ENCODE results near the gene TCF25.

DNA sequence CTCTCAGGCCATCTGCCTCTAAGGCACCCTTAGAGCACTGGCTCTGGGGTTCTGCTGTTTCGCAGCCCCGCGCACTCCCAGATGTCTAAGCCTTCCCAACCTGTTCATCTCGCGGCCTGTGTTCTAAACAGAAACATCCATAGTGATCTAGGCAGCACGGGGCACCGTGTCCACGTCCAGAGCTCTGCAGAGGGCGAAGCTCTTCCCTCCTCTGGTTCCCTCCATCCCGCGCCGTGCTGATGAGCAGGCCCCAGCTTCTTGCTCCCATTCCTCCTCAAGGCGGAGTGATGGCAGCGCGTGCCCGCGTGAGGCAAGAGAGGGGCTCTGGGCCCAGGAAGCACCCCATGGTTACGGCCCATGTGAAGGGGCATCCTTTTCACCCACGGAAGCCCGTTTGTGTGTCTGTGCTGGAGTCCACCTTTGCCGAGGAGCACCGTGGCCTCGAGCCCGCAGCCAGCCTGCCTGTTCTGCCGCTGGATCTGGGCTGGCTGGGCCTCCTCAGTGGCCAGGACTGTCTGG is 41.5 kb upstream of the TCF25 start:
- TF ChIP-seq EP300 (IDR thresholded peaks at IDR 0.05; ENCODE audit: borderline replicate concordance) (no peak), YY1 (IDR thresholded peaks at IDR 0.05; ENCODE audit: low read depth) (no peak), NFIC (IDR thresholded peaks at IDR 0.05) (no peak), EGR1 (IDR thresholded peaks at IDR 0.05) (no peak)
- TF ChIP-seq, protein P1, sequence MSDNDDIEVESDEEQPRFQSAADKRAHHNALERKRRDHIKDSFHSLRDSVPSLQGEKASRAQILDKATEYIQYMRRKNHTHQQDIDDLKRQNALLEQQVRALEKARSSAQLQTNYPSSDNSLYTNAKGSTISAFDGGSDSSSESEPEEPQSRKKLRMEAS (IDR thresholded peaks at IDR 0.05): no peak

Data from Ishikawa (cell line).